Measurements from ENCODE around the gene KCNIP4. TPM values are rescaled to one million over a fixed set of nuclear protein-coding genes. Genes with fewer than 3 reads are reported as not detected.

Gene KCNIP4
- total and polyA plus RNA-seq, 3 donors from 2014 or later = 0.68 TPM; not detected in 2

DNA sequence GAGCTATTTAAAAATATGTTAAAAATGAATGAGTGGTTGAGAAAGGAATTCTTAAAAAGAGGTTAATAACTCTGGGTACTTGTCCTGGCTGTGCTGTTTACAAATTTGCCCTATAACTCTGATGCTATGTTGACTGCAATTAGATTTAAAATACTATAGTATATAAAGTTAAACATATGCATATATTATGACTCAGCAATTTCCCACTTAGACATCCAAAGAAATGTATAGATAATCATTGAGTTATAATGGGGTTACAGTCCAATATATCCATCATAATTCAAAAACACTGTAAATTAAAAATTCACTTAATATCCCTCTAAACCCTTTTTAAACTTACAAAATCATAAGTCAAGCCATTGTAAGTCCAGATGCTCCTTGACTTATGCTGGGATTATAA is 818.0 kb downstream of the KCNIP4 start:
- Histone ChIP-seq H3K27me3 (no peaks in the 10 kb centered on the region), H3K9me3 (no peaks in the 10 kb centered on the region), H3K36me3 (ENCODE audit: low read depth, missing control alignments) (no peaks in the 10 kb centered on the region), H3K4me3 (no peak overlapping the region), H3K4me1 (no peaks in the 10 kb centered on the region), H3K27ac (no peak overlapping the region)
- TF ChIP-seq POLR2A (IDR thresholded peaks at IDR 0.05) = no peak
- TF ChIP-seq, protein P1, sequence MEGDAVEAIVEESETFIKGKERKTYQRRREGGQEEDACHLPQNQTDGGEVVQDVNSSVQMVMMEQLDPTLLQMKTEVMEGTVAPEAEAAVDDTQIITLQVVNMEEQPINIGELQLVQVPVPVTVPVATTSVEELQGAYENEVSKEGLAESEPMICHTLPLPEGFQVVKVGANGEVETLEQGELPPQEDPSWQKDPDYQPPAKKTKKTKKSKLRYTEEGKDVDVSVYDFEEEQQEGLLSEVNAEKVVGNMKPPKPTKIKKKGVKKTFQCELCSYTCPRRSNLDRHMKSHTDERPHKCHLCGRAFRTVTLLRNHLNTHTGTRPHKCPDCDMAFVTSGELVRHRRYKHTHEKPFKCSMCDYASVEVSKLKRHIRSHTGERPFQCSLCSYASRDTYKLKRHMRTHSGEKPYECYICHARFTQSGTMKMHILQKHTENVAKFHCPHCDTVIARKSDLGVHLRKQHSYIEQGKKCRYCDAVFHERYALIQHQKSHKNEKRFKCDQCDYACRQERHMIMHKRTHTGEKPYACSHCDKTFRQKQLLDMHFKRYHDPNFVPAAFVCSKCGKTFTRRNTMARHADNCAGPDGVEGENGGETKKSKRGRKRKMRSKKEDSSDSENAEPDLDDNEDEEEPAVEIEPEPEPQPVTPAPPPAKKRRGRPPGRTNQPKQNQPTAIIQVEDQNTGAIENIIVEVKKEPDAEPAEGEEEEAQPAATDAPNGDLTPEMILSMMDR (IDR thresholded peaks at IDR 0.05) = no peak
- intact Hi-C loops (cut with DNase I; ENCODE audit: low total_unique reads) = loop anchor here (10.0 kb wide), 1 partner anchor 356 kb away; no protein-coding TSS in a partner anchor
- DNase-seq = no peak

DNA sequence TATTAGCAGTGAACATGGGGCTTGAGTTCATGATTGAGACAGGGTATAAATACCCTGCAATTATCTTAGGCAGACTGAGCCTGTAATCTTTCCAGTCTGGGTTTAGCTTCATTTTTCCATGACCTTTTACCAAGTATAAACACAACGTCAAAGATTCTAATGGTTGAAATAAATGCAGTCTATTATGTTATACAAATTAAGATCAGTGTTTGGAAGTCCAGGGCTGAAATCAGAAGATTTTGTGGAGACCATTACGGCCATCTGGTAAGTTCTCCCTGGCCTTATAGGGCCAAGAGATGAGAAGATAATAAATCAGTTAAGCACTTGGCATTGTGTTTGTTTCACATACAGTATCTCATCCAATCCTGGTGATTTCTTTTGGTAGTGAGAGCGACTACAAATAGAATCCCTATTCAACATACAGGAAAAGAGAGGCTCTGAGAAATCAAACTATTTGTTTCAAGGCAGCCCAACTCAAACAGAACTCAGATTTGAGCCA is 822.5 kb downstream of the KCNIP4 start:
- no peaks in the 10 kb centered on the region for H3K4me1 ChIP-seq
- no peak for DNase-seq
- intact Hi-C loops (cut with DNase I; ENCODE audit: low total_unique reads) = no loop called here
- no peaks in the 10 kb centered on the region for H3K36me3 ChIP-seq (ENCODE audit: low read depth, missing control alignments)
- no peak overlapping the region for H3K4me3 ChIP-seq
- H3K27ac ChIP-seq = no peak overlapping the region
- no peaks in the 10 kb centered on the region for H3K9me3 ChIP-seq
- WGBS, 2 donors = 68 to 70% methylated on average over 3 of the region's 3 CpGs
- no peaks in the 10 kb centered on the region for H3K27me3 ChIP-seq
- TF ChIP-seq, protein P1 (IDR thresholded peaks at IDR 0.05) = no peak
- TF ChIP-seq POLR2A (IDR thresholded peaks at IDR 0.05) = no peak

DNA sequence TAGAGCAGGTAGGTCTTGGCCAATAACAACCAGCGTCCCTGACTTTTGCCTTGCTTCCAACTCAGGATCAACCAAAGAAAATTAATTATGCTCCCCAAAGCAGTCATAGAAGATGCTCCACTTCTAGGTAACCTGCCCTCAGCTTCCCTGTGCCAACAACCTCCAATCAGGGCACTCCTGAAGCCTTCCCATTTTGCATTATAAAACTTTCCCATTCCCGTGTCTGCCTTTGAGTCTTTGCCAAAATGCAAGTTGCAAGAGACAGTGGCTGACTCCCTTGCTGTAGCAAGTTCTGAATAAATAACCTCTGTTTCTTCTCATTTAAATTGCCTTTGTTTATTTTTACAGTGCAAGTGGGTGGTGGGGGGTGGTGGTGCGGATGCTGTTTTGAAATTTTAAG is 830.3 kb downstream of the KCNIP4 start:
- no peaks in the 10 kb centered on the region for H3K9me3 ChIP-seq
- no peaks in the 10 kb centered on the region for H3K4me1 ChIP-seq
- intact Hi-C loops (cut with DNase I; ENCODE audit: low total_unique reads) = no loop called here
- no peak for DNase-seq
- TF ChIP-seq, protein P1 (IDR thresholded peaks at IDR 0.05) = no peak
- no peak for TF ChIP-seq POLR2A (IDR thresholded peaks at IDR 0.05)
- no peaks in the 10 kb centered on the region for H3K27me3 ChIP-seq
- WGBS, 2 donors = 47 to 54% methylated on average over 3 of the region's 3 CpGs
- H3K27ac ChIP-seq = no peak overlapping the region
- no peak overlapping the region for H3K4me3 ChIP-seq
- no peaks in the 10 kb centered on the region for H3K36me3 ChIP-seq (ENCODE audit: low read depth, missing control alignments)

DNA sequence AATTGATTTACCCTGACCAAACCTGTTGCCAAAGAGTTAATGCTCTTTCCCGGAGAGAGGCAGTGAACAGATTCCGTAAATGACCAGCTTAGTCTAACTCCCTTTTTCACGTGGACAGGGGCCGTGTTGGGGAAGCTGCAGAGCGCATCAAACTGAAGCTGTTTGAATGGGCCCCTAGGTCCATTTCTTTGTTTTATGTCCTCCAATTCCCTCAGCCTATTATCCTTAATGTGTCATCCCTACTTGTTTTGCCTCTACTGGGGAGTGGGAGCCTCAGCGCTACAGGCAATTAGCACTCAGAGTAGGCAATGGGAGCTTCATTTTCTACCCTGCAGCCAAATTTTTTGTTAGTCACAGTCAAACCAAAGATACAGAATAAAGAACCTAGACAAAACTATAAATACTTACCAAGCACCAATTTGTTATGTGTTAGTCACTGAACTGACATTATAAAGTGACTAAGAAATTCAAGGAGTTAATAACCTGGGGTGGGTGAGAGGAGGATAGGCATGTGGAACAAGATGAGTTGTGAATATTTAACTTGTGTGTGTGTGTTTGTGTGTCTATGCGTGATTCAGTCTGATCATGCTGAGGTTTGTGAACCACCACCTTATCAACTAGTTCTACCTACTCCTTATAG is 830.9 kb downstream of the KCNIP4 start:
- Histone ChIP-seq H3K27me3 (no peaks in the 10 kb centered on the region), H3K9me3 (no peaks in the 10 kb centered on the region), H3K4me1 (no peaks in the 10 kb centered on the region), H3K27ac (no peak overlapping the region), H3K4me3 (no peak overlapping the region), H3K36me3 (ENCODE audit: low read depth, missing control alignments) (no peaks in the 10 kb centered on the region)
- intact Hi-C loops (cut with DNase I; ENCODE audit: low total_unique reads) = no loop called here
- TF ChIP-seq, protein P1 (IDR thresholded peaks at IDR 0.05) = no peak
- no peak for TF ChIP-seq POLR2A (IDR thresholded peaks at IDR 0.05)
- 54 to 58% methylated on average over 7 of the region's 7 CpGs for WGBS, 2 donors
- DNase-seq = no peak
